PFSK-1 (cell line): ENCODE data around the gene PRMT7.

Experiments used
- FOXP2 ChIP-seq: optimal IDR thresholded peaks from 2 replicates; pipeline ENCODE3; 2011; ENCODE audit warnings: borderline replicate concordance, control low read depth, inconsistent platforms; ENCODE audit not compliant: insufficient read depth; ENCODE audit errors: extremely low read length, extremely low read depth
- POLR2AphosphoS5 ChIP-seq: IDR thresholded peaks from 2 replicates; pipeline ENCODE4 v1.6.1; 2012; ENCODE audit warnings: low read depth, mild to moderate bottlenecking, control low read depth, low read length, moderate library complexity
- TAF1 ChIP-seq: IDR thresholded peaks from 2 replicates; pipeline ENCODE4 v1.6.1; 2012; ENCODE audit warnings: low read length, control low read depth, borderline replicate concordance; ENCODE audit not compliant: insufficient read depth
- TF ChIP-seq, protein P1 (sequence below), 2 experiments: IDR thresholded peaks; 2 replicates each; pipeline versions ENCODE4 v1.6.1 to v1.8.0; 2011 to 2012; ENCODE audit warnings: low read depth in 2 of 2, low read length in 2 of 2, control low read depth in 1 of 2, inconsistent platforms in 1 of 2, mild to moderate bottlenecking in 1 of 2, moderate library complexity in 1 of 2; ENCODE audit not compliant: insufficient read depth in 1 of 2

GRCh38 chr16:68382296-68382718 is 71.5 kb downstream of the PRMT7 start:
- TF ChIP-seq, protein P1, sequence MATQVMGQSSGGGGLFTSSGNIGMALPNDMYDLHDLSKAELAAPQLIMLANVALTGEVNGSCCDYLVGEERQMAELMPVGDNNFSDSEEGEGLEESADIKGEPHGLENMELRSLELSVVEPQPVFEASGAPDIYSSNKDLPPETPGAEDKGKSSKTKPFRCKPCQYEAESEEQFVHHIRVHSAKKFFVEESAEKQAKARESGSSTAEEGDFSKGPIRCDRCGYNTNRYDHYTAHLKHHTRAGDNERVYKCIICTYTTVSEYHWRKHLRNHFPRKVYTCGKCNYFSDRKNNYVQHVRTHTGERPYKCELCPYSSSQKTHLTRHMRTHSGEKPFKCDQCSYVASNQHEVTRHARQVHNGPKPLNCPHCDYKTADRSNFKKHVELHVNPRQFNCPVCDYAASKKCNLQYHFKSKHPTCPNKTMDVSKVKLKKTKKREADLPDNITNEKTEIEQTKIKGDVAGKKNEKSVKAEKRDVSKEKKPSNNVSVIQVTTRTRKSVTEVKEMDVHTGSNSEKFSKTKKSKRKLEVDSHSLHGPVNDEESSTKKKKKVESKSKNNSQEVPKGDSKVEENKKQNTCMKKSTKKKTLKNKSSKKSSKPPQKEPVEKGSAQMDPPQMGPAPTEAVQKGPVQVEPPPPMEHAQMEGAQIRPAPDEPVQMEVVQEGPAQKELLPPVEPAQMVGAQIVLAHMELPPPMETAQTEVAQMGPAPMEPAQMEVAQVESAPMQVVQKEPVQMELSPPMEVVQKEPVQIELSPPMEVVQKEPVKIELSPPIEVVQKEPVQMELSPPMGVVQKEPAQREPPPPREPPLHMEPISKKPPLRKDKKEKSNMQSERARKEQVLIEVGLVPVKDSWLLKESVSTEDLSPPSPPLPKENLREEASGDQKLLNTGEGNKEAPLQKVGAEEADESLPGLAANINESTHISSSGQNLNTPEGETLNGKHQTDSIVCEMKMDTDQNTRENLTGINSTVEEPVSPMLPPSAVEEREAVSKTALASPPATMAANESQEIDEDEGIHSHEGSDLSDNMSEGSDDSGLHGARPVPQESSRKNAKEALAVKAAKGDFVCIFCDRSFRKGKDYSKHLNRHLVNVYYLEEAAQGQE (IDR thresholded peaks at IDR 0.05; ENCODE audit: insufficient read depth in 1 of 2, low read depth in 2 of 2, low read length in 2 of 2): no peak
- TF ChIP-seq POLR2AphosphoS5: no peak
- TF ChIP-seq TAF1: no peak
- TF ChIP-seq FOXP2: no peak
